ENCODE results near the gene CST6. TPM values are rescaled to one million over a fixed set of nuclear protein-coding genes. Genes with fewer than 3 reads are reported as not detected.
"Not testable (repeated sequence)": the region's sequence is repeated elsewhere in the genome, so short reads cannot be mapped to it uniquely, and the experiment has no call there.

The CST6 gene
- total RNA-seq, 1 donor from 2014 or later: not detected

GRCh38 chr11:66006134-66006890 is 5.5 kb upstream of the CST6 start:
- no peaks in the 10 kb centered on the region for H3K9me3 Mint-ChIP-seq
- intact Hi-C loops (cut with micrococcal nuclease): no loop called here
- no peak overlapping the region for H3K27ac Mint-ChIP-seq
- no peak overlapping the region for H3K4me3 Mint-ChIP-seq
- H3K4me1 Mint-ChIP-seq: peaks cover 21% of the 10 kb centered on the region
- DNase-seq (no peak), ATAC-seq (ENCODE audit: low read depth) (no peak)
- H3K36me3 Mint-ChIP-seq (ENCODE audit: low read depth): peaks cover 44% of the 10 kb centered on the region
- peaks cover 5% of the 10 kb centered on the region for H3K27me3 Mint-ChIP-seq
- ChIA-PET POLR2A (interaction anchor here (0.5 to 0.6 kb wide), 2 partner anchors 16 to 165 kb away, joined by 3 read pairs; no protein-coding TSS in a partner anchor), CTCF (no interaction called here)
- no peak for TF ChIP-seq CTCF (IDR thresholded peaks at IDR 0.05)

- Mint-ChIP-seq H3K27me3 (peaks cover 8% of the 10 kb centered on the region), H3K4me1 (peaks cover 16% of the 10 kb centered on the region), H3K4me3 (no peak overlapping the region), H3K27ac (no peak overlapping the region), H3K9me3 (no peaks in the 10 kb centered on the region), H3K36me3 (ENCODE audit: low read depth) (peaks cover 40% of the 10 kb centered on the region)
- ChIA-PET POLR2A (no interaction called here), CTCF (interaction anchor here (3.4 kb wide), 1 partner anchor 16 kb away, joined by 13 read pairs; no protein-coding TSS in a partner anchor)
- intact Hi-C loops (cut with micrococcal nuclease): loop anchor here (1.0 kb wide), 1 partner anchor 15 kb away; no protein-coding TSS in a partner anchor
- no peak for TF ChIP-seq CTCF (IDR thresholded peaks at IDR 0.05)
- no peak for DNase-seq
- ATAC-seq (ENCODE audit: low read depth): no peak
Observed at GRCh38 chr11:66006891-66007176, 5.0 kb upstream of the CST6 start.

GRCh38 chr11:66007201-66007634 is 4.6 kb upstream of the CST6 start:
- no peak for ATAC-seq (ENCODE audit: low read depth)
- no peaks in the 10 kb centered on the region for H3K9me3 Mint-ChIP-seq
- intact Hi-C loops (cut with micrococcal nuclease): loop anchor here (1.0 kb wide), 1 partner anchor 15 kb away; no protein-coding TSS in a partner anchor
- ChIA-PET CTCF (interaction anchor here (3.4 kb wide), 1 partner anchor 16 kb away, joined by 13 read pairs; no protein-coding TSS in a partner anchor), POLR2A (interaction anchor here (0.5 kb wide), 1 partner anchor 69 kb away, joined by 3 read pairs; no protein-coding TSS in a partner anchor)
- no peak overlapping the region for H3K27ac Mint-ChIP-seq
- peaks cover 36% of the 10 kb centered on the region for H3K36me3 Mint-ChIP-seq (ENCODE audit: low read depth)
- peaks cover 8% of the 10 kb centered on the region for H3K27me3 Mint-ChIP-seq
- H3K4me3 Mint-ChIP-seq: no peak overlapping the region
- no peak for DNase-seq
- peaks cover 12% of the 10 kb centered on the region for H3K4me1 Mint-ChIP-seq
- no peak for TF ChIP-seq CTCF (IDR thresholded peaks at IDR 0.05)

GRCh38 chr11:66008095-66008467 is 3.7 kb upstream of the CST6 start:
- ATAC-seq (ENCODE audit: low read depth) (no peak), DNase-seq (no peak)
- intact Hi-C loops (cut with micrococcal nuclease): no loop called here
- Mint-ChIP-seq H3K36me3 (ENCODE audit: low read depth) (peaks cover 32% of the 10 kb centered on the region), H3K27ac (no peak overlapping the region), H3K4me1 (peaks cover 5% of the 10 kb centered on the region), H3K9me3 (no peaks in the 10 kb centered on the region), H3K4me3 (no peak overlapping the region), H3K27me3 (peaks cover 9% of the 10 kb centered on the region)
- no peak for TF ChIP-seq CTCF (IDR thresholded peaks at IDR 0.05)
- ChIA-PET CTCF (interaction anchor here (1.1 to 3.4 kb wide), 2 partner anchors 15 to 37 kb away, joined by 3 to 13 read pairs; no protein-coding TSS in a partner anchor), POLR2A (interaction anchor here (1.1 kb wide), 1 partner anchor 150 kb away, joined by 3 read pairs; no protein-coding TSS in a partner anchor)

- H3K9me3 Mint-ChIP-seq: no peaks in the 10 kb centered on the region
- DNase-seq (no peak), ATAC-seq (ENCODE audit: low read depth) (no peak)
- ChIA-PET POLR2A (interaction anchor here (0.7 to 1.1 kb wide), 2 partner anchors 76 to 150 kb away, joined by 3 read pairs; no protein-coding TSS in a partner anchor), CTCF (interaction anchor here (1.1 to 3.4 kb wide), 2 partner anchors 14 to 37 kb away, joined by 3 to 13 read pairs; no protein-coding TSS in a partner anchor)
- intact Hi-C loops (cut with micrococcal nuclease): no loop called here
- no peak overlapping the region for H3K4me3 Mint-ChIP-seq
- TF ChIP-seq CTCF (IDR thresholded peaks at IDR 0.05): no peak
- H3K36me3 Mint-ChIP-seq (ENCODE audit: low read depth): peaks cover 28% of the 10 kb centered on the region
- peaks cover under 1% of the 10 kb centered on the region for H3K4me1 Mint-ChIP-seq
- peaks cover 10% of the 10 kb centered on the region for H3K27me3 Mint-ChIP-seq
- no peak overlapping the region for H3K27ac Mint-ChIP-seq
Observed at GRCh38 chr11:66008468-66009101, 3.2 kb upstream of the CST6 start.

GRCh38 chr11:66010036-66010435 is 1.8 kb upstream of the CST6 start:
- Mint-ChIP-seq H3K36me3 (ENCODE audit: low read depth) (peaks cover 15% of the 10 kb centered on the region), H3K27me3 (peaks cover 13% of the 10 kb centered on the region)
- CTCF ChIA-PET: interaction anchor here (0.7 to 3.4 kb wide), 2 partner anchors 13 to 20 kb away, joined by 3 to 13 read pairs; no protein-coding TSS in a partner anchor
- POLR2A ChIA-PET: interaction anchor here (0.7 kb wide), 1 partner anchor 12 kb away, joined by 8 read pairs; no protein-coding TSS in a partner anchor
- H3K9me3 Mint-ChIP-seq; H3K4me1 Mint-ChIP-seq; ATAC-seq (ENCODE audit: low read depth); H3K4me3 Mint-ChIP-seq; H3K27ac Mint-ChIP-seq; DNase-seq; intact Hi-C loops (cut with micrococcal nuclease): not testable (repeated sequence)

Measured in activated B cell treated with CpG ODN at 0.5 μM for 24 hours (primary cell).